Ishikawa (cell line): ENCODE data around the gene GSDMA.

Source experiments
- CEBPB ChIP-seq: IDR thresholded peaks from 2 replicates; pipeline ENCODE4 v1.6.1; 2012
- CREB1 ChIP-seq: IDR thresholded peaks from 2 replicates; pipeline ENCODE4 v1.6.1; 2012; ENCODE audit warnings: low read depth
- EGR1 ChIP-seq: IDR thresholded peaks from 2 replicates; pipeline ENCODE4 v1.6.1; 2012
- EP300 ChIP-seq: IDR thresholded peaks from 2 replicates; pipeline ENCODE4 v1.6.1; 2012; ENCODE audit warnings: borderline replicate concordance
- FOXM1 ChIP-seq: IDR thresholded peaks from 2 replicates; pipeline ENCODE4 v1.6.1; 2012; ENCODE audit warnings: low read depth, borderline replicate concordance
- NFIC ChIP-seq: IDR thresholded peaks from 2 replicates; pipeline ENCODE4 v1.6.1; 2012
- RAD21 ChIP-seq: IDR thresholded peaks from 2 replicates; pipeline ENCODE4 v1.6.1; 2012; ENCODE audit warnings: low read depth
- TAF1 ChIP-seq: IDR thresholded peaks from 2 replicates; pipeline ENCODE4 v1.6.1; 2012; ENCODE audit warnings: low read depth, mild to moderate bottlenecking
- TCF12 ChIP-seq: IDR thresholded peaks from 2 replicates; pipeline ENCODE4 v1.6.1; 2012; ENCODE audit warnings: low read depth
- TEAD4 ChIP-seq: IDR thresholded peaks from 2 replicates; pipeline ENCODE4 v1.6.1; 2012
- YY1 ChIP-seq: IDR thresholded peaks from 2 replicates; pipeline ENCODE4 v1.6.1; 2012; ENCODE audit warnings: low read depth
- ZBTB7A ChIP-seq: IDR thresholded peaks from 2 replicates; pipeline ENCODE4 v1.6.1; 2012; ENCODE audit warnings: low read depth
- TF ChIP-seq, protein P1 (sequence below): IDR thresholded peaks from 2 replicates; pipeline ENCODE4 v1.6.1; 2012
- TF ChIP-seq, protein P2 (sequence below): IDR thresholded peaks from 2 replicates; pipeline ENCODE4 v1.6.1; 2012; ENCODE audit warnings: low read depth, mild to moderate bottlenecking
- TF ChIP-seq, protein P3 (sequence below): IDR thresholded peaks from 2 replicates; pipeline ENCODE4 v1.6.1; 2012

The GSDMA gene

DNA sequence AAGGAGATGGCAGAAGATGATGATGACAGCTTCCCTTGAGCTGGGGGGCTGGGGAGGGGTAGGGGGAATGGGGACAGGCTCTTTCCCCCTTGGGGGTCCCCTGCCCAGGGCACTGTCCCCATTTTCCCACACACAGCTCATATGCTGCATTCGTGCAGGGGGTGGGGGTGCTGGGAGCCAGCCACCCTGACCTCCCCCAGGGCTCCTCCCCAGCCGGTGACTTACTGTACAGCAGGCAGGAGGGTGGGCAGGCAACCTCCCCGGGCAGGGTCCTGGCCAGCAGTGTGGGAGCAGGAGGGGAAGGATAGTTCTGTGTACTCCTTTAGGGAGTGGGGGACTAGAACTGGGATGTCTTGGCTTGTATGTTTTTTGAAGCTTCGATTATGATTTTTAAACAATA, 34.7 kb downstream of the GSDMA start:
- no peak for TF ChIP-seq NFIC
- no peak for TF ChIP-seq ZBTB7A
- TF ChIP-seq CREB1 = no peak
- TF ChIP-seq TEAD4 = no peak
- TF ChIP-seq EGR1 = no peak
- no peak for TF ChIP-seq EP300
- TF ChIP-seq TAF1 = no peak
- TF ChIP-seq TCF12 = no peak
- TF ChIP-seq RAD21 = no peak
- TF ChIP-seq, protein P1, sequence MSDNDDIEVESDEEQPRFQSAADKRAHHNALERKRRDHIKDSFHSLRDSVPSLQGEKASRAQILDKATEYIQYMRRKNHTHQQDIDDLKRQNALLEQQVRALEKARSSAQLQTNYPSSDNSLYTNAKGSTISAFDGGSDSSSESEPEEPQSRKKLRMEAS = no peak
- TF ChIP-seq, protein P2, sequence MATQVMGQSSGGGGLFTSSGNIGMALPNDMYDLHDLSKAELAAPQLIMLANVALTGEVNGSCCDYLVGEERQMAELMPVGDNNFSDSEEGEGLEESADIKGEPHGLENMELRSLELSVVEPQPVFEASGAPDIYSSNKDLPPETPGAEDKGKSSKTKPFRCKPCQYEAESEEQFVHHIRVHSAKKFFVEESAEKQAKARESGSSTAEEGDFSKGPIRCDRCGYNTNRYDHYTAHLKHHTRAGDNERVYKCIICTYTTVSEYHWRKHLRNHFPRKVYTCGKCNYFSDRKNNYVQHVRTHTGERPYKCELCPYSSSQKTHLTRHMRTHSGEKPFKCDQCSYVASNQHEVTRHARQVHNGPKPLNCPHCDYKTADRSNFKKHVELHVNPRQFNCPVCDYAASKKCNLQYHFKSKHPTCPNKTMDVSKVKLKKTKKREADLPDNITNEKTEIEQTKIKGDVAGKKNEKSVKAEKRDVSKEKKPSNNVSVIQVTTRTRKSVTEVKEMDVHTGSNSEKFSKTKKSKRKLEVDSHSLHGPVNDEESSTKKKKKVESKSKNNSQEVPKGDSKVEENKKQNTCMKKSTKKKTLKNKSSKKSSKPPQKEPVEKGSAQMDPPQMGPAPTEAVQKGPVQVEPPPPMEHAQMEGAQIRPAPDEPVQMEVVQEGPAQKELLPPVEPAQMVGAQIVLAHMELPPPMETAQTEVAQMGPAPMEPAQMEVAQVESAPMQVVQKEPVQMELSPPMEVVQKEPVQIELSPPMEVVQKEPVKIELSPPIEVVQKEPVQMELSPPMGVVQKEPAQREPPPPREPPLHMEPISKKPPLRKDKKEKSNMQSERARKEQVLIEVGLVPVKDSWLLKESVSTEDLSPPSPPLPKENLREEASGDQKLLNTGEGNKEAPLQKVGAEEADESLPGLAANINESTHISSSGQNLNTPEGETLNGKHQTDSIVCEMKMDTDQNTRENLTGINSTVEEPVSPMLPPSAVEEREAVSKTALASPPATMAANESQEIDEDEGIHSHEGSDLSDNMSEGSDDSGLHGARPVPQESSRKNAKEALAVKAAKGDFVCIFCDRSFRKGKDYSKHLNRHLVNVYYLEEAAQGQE = no peak
- TF ChIP-seq YY1 = no peak
- TF ChIP-seq CEBPB = no peak
- TF ChIP-seq, protein P3, sequence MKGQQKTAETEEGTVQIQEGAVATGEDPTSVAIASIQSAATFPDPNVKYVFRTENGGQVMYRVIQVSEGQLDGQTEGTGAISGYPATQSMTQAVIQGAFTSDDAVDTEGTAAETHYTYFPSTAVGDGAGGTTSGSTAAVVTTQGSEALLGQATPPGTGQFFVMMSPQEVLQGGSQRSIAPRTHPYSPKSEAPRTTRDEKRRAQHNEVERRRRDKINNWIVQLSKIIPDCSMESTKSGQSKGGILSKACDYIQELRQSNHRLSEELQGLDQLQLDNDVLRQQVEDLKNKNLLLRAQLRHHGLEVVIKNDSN = no peak
- no peak for TF ChIP-seq FOXM1

DNA sequence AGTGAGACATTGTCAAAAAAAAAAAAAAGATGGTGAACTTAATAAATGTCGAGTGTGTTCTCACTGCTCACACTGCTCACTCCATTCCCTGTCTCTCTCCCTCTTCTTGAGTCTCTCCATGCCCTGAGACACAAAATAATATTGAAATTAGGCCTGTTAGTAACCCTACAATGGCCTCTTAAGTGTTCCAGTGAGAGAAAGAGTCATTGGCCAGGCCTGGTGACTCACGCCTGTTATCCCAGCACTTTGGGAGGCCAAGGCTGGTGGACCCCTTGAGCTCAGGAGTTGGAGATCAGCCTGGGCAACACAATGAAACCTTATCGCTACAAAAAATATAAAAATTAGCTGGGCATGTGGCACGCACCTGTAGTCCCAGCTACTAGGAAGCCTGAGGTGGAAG, 36.3 kb downstream of the GSDMA start:
- TF ChIP-seq EGR1 (no peak), CEBPB (no peak), TAF1 (no peak), TEAD4 (no peak), RAD21 (no peak), YY1 (no peak), FOXM1 (no peak), TCF12 (no peak), CREB1 (no peak), ZBTB7A (no peak), EP300 (no peak), NFIC (no peak)
- TF ChIP-seq, protein P3 = no peak
- TF ChIP-seq, protein P2 = no peak
- TF ChIP-seq, protein P1 = no peak

DNA sequence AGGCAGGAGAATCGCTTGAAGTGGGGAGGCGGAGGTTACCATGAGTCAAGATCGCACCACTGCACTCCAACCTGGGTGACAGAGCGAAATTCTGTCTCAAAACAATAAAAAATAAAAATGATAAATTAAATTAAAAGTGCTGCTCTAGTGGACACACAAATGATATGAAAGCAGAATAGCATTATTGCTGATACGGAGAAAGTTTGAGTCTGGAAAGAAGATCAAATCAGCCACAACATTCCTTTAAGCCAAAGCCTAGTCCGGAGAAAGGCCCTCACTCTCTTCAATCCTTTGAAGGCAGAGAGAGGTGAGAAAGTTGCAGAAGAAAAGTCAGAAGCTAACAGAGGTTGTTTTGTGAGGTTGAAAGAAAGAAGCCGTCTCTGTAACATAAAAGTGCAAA, 37.4 kb downstream of the GSDMA start:
- TF ChIP-seq CEBPB = no peak
- no peak for TF ChIP-seq YY1
- TF ChIP-seq NFIC = no peak
- TF ChIP-seq ZBTB7A = no peak
- TF ChIP-seq, protein P2 = no peak
- no peak for TF ChIP-seq EGR1
- TF ChIP-seq, protein P3 = no peak
- no peak for TF ChIP-seq TAF1
- no peak for TF ChIP-seq RAD21
- no peak for TF ChIP-seq EP300
- no peak for TF ChIP-seq FOXM1
- no peak for TF ChIP-seq CREB1
- TF ChIP-seq, protein P1 = no peak
- no peak for TF ChIP-seq TEAD4
- no peak for TF ChIP-seq TCF12

DNA sequence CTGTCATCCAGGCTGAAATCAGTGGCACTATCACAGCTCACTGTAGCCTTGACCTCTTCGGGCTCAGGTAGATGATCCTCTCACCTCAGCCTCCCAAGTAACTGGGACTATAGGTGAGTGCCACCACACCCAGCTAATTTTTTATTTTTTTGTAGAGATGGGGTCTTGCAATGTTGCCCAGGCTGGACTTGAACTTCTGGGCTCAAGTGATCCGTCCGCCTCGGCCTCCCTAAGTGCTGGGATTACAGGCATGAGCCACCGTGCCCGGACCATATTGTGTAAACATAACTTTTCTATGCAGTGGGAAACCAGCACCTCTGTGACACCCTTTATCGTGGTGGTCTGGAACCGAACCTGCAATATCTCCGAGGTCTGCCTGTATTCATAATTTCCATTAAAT, 41.3 kb downstream of the GSDMA start:
- TF ChIP-seq CREB1 (no peak), NFIC (no peak), TCF12 (no peak), CEBPB (no peak), YY1 (no peak), TAF1 (no peak), EGR1 (no peak), ZBTB7A (no peak), FOXM1 (no peak), RAD21 (no peak)
- TF ChIP-seq, protein P3 = no peak
- TF ChIP-seq, protein P2 = no peak
